GM12875 (cell line): ENCODE measurements around the gene DENND5A.

Experiments used
- H3K4me3 ChIP-seq: one replicate; pipeline ENCODE4 v1.5.1; 2011; ENCODE audit warnings: low read depth, low read length, control low read depth
- TF ChIP-seq, protein P1 (sequence below): IDR thresholded peaks from 2 replicates; pipeline ENCODE4 v1.5.1; 2011; ENCODE audit warnings: low read depth, mild to moderate bottlenecking, control low read depth, inconsistent platforms, low read length, moderate library complexity, borderline replicate concordance; ENCODE audit not compliant: insufficient read depth

DENND5A gene

DNA sequence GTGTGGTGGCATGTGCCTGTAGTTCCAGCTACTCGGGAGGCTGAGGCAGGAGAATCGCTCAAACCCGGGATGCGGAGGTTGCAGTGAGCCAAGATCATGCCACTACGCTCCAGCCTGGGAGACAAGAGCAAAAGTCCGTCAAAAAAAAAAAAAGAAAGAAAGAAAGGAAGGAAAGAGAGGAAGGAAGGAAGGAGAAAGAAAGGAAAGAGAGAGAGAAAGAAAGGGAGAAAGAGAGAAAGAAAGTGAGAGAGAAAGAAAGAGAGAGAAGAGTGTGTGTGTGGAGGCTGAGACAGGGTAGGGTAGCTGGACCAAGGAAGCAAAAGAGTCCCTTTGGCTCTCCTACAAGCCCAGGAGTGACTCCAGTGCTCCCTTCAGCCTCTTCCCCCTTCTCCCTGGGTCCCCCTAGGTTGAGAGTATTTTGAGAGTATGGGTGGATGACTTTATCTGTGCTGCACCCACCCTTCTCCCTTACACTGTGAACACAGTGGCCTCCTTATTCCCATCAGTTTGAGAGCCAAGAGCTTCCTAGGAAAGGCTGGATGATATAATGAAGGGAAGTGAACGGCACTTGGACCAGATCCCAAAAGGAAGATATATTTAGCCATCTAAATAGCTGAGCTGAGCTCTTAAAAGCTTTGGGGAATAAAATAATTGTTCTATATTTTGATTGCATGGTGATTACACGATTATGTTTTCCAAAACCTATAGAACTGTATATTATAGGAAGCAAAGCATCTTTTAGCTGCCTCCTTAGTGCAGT, 9.5 kb upstream of the DENND5A start:
- H3K4me3 ChIP-seq = no peak overlapping the region
- TF ChIP-seq, protein P1, sequence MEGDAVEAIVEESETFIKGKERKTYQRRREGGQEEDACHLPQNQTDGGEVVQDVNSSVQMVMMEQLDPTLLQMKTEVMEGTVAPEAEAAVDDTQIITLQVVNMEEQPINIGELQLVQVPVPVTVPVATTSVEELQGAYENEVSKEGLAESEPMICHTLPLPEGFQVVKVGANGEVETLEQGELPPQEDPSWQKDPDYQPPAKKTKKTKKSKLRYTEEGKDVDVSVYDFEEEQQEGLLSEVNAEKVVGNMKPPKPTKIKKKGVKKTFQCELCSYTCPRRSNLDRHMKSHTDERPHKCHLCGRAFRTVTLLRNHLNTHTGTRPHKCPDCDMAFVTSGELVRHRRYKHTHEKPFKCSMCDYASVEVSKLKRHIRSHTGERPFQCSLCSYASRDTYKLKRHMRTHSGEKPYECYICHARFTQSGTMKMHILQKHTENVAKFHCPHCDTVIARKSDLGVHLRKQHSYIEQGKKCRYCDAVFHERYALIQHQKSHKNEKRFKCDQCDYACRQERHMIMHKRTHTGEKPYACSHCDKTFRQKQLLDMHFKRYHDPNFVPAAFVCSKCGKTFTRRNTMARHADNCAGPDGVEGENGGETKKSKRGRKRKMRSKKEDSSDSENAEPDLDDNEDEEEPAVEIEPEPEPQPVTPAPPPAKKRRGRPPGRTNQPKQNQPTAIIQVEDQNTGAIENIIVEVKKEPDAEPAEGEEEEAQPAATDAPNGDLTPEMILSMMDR = no peak

DNA sequence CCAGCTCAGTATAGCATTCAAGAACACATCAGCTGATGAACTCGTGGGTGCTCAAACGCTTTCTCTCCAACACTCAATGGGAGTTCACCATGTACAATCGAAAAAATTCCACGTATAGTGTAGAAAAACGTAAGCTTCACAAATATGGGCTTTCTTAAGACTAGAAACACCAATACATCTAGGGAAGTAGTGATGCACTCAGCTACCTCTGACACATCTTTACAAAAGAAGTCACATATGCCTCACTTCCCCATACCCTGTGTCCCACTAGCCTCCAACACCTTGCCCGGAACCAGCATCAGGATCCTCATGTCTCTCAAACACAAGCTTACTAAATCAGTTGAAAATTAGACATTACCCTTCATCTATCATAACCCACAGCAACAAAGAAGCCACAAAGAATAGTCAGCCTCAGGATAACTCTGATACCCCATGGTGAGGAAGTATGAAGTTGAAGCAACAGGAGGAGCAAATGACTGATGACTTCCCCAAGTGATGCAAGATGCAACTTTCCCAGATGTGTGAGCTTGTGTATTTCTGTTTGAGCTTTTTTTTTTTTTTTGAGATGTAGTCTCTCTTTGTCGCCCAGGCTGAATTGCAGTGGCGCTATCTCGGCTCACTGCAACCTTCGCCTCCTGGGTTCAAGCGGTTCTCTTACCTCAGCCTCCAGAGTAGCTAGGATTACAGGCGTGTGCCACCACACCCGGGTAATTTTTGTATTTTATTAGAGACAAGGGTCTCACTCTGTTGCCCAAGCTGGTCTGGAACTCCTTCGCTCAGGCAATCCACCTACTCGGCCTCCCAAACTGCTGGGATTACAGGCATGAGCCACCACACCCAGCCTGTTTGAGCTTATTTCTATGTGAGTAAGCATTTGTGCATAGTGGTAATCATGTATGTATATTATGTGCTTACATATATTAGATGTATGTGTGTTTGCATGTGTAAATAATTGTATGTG, 8.5 kb upstream of the DENND5A start:
- TF ChIP-seq, protein P1 = no peak
- no peak overlapping the region for H3K4me3 ChIP-seq

DNA sequence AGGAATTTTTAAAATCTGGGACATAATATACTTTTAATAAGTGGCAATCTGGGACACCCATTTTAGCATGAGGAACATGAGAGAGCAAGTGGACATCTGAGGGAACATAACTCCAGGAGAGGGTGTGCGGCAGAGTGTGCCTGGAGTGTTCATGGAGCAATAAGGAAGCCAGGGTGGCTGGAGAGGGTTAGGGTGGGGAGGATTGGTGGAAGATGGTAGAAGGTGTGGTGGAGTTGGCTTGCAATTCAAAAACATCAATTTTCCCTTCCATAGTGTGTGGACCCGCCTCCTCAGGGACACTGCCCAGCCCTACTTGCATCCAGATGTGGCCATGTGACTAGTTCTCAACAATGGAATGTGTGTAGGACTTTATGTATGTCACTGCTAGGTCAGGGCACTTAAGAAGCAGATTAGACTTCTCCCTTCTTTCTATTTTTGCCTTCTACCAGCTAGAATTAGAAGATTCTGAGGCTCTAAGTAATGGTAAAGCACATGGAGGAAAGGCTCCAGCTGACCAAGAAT, 4.4 kb upstream of the DENND5A start:
- TF ChIP-seq, protein P1 = no peak
- H3K4me3 ChIP-seq = no peak overlapping the region

DNA sequence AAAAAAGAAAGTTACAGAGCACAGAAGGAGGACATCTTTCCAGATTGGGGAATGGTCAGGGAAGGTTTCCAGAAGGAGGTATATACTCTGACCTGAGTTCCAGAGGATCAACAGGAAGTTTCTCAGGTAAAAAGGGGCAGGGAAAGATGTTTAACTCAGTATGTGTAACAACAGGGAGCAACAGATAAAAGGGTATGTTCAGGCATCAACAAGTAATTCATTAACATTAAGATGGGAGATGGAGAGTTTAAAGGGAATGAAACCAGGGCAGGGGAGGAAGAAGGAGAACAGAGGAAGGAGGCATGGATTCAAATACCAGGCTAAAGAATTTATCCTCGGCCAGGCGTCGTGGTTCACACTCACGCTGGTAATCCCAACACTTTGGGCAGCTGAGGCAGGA, 2.5 kb upstream of the DENND5A start:
- H3K4me3 ChIP-seq = no peak overlapping the region
- TF ChIP-seq, protein P1 = no peak

DNA sequence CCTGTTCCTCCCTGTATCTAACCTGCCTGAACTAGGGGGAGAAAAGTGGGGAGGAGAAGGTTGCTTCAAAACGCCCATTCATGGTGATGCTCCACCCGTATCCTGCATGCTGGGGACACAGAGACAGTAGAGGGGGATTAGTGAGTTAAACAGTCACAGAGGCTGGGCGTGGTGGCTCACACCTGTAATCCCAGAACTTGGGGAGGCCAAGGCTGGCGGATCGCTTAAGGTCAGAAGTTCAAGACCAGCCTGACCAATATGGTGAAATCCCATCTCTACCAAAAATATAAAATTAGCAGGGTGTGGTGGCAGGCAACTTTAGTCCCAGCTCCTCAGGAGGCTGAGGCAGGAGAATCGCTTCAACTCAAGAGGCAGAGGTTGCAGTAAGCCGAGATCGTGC, 1.8 kb upstream of the DENND5A start:
- TF ChIP-seq, protein P1 = no peak

DNA sequence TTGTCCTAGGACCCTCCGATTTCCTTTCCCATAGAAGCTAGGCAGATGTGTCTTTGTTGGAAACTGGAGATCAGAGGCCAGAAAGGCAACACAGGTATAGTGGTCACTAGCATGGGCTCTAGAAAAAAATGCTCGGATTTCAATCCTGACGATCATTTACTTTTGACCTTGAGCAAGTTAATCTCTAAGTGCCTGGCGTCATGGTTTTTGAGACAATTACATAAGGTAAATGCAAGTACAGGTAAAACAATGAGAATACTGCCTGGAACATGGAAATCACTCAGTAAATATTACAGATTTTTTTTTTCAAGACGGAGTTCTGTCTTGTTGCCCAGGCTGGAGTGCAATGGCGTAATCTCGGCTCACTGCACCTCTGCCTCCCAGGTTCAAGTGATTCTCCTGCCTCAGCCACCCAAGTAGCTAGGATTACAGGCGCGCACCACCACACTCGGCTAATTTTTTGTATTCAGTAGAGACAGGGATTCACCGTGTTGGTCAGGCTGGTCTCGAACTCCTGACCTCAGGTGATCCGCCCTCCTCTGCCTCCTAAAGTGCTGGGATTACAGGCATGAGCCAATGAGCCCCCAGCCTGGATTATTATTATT, 1.1 kb upstream of the DENND5A start:
- H3K4me3 ChIP-seq = no peak overlapping the region
- TF ChIP-seq, protein P1 = no peak

More for the DNA sequence above, 1.8 kb upstream of the DENND5A start:
- no peak overlapping the region for H3K4me3 ChIP-seq
